ENCODE results near the gene PGM1. TPM values are rescaled to one million over a fixed set of nuclear protein-coding genes. Genes with fewer than 3 reads are reported as not detected.

Gene PGM1
- total and polyA plus RNA-seq, 10 of the 15 experiments (the other 5 are each of a cell fraction or from before 2014, with no cell fraction given), result 22.5 to 72.6 (median 50.8) TPM

GRCh38 chr1:63601912-63602311 is 8.7 kb downstream of the PGM1 start:
- H3K4me2 ChIP-seq (ENCODE audit: control insufficient read depth, insufficient read depth), result no peak overlapping the region
- no peak overlapping the region for H3K9ac ChIP-seq (ENCODE audit: control insufficient read depth, insufficient read depth, low read length)
- ChIA-PET RAD21 (ENCODE audit: unreplicated experiment) (no interaction called here), CTCF (interaction anchor here (1.5 kb wide), 1 partner anchor 44 kb away, joined by 3 read pairs; no protein-coding TSS in a partner anchor), POLR2A (interaction anchor here (0.6 kb wide), 1 partner anchor 1161 kb away, joined by 3 read pairs; no protein-coding TSS in a partner anchor), SMC1A (ENCODE audit: uncharacterized antibody, unreplicated experiment) (interaction anchor here (0.6 to 1.3 kb wide), 4 partner anchors 10 to 90 kb away, joined by 3 to 5 read pairs (median 3); no protein-coding TSS in a partner anchor)
- DNase-seq (ENCODE audit: low read depth, low spot score), result no peak
- no peak overlapping the region for H3K27ac ChIP-seq (ENCODE audit: control insufficient read depth, insufficient read depth)
- no peaks in the 10 kb centered on the region for H3K4me1 ChIP-seq (ENCODE audit: control insufficient read depth, insufficient read depth, low read length)
- no peaks in the 10 kb centered on the region; the same call in 1 of the 2 replicates for H4K20me1 ChIP-seq (ENCODE audit: control insufficient read depth, insufficient read depth)
- no peak overlapping the region for H3K4me3 ChIP-seq
- no peaks in the 10 kb centered on the region for H3K9me3 ChIP-seq (replicated peaks; ENCODE audit: control insufficient read depth, insufficient read depth, low read length)
- intact Hi-C loops (cut with micrococcal nuclease; ENCODE audit: unreplicated experiment), result no loop called here
- peaks cover 0 to 5% of the 10 kb centered on the region in 2 experiments; a peak in 1 of 4 replicates for H3K36me3 ChIP-seq (ENCODE audit: control insufficient read depth in 2 of 2, insufficient read depth in 2 of 2, low read length in 1 of 2)
- ATAC-seq, result no peak
- in situ Hi-C loops (cut with MboI), result no loop called here
- no peak for FAIRE-seq
- no peaks in the 10 kb centered on the region for H3K27me3 ChIP-seq (replicated peaks in 1 of 2; ENCODE audit: control insufficient read depth in 2 of 2, insufficient read depth in 2 of 2, low read length in 1 of 2)
- no TSS peak for BruUV-seq (replicated peaks)
- WGBS (ENCODE audit: insufficient coverage, insufficient replicate concordance, low lambda C conversion rate, missing lambda C conversion rate), result 50% methylated on average over 1 of the region's 1 CpG
- peaks cover 3% of the 10 kb centered on the region; the same call in 1 of the 2 replicates for H3K79me2 ChIP-seq (ENCODE audit: control insufficient read depth, insufficient read depth, low read length)
- H2AFZ ChIP-seq (ENCODE audit: control insufficient read depth, low read depth, low read length), result no peak overlapping the region
- TF ChIP-seq E2F4 (IDR thresholded peaks at IDR 0.05; ENCODE audit: low read depth, low read length), result no peak
- TF ChIP-seq, protein P1, sequence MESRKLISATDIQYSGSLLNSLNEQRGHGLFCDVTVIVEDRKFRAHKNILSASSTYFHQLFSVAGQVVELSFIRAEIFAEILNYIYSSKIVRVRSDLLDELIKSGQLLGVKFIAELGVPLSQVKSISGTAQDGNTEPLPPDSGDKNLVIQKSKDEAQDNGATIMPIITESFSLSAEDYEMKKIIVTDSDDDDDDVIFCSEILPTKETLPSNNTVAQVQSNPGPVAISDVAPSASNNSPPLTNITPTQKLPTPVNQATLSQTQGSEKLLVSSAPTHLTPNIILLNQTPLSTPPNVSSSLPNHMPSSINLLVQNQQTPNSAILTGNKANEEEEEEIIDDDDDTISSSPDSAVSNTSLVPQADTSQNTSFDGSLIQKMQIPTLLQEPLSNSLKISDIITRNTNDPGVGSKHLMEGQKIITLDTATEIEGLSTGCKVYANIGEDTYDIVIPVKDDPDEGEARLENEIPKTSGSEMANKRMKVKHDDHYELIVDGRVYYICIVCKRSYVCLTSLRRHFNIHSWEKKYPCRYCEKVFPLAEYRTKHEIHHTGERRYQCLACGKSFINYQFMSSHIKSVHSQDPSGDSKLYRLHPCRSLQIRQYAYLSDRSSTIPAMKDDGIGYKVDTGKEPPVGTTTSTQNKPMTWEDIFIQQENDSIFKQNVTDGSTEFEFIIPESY (IDR thresholded peaks at IDR 0.05), result no peak
- TF ChIP-seq RAD51 (IDR thresholded peaks at IDR 0.05), result no peak
- TF ChIP-seq MYB (IDR thresholded peaks at IDR 0.05; ENCODE audit: borderline replicate concordance, low read depth, low read length), result no peak
- no peak for TF ChIP-seq YY1 (IDR thresholded peaks at IDR 0.05; ENCODE audit: low read depth, low read length)
- no peak for TF ChIP-seq CBX3 (IDR thresholded peaks at IDR 0.05; ENCODE audit: borderline replicate concordance, low read depth)
- TF ChIP-seq IRF4 (IDR thresholded peaks at IDR 0.05; ENCODE audit: low read depth, low read length), result no peak
- TF ChIP-seq CTCF (IDR thresholded peaks at IDR 0.05 in 2 of 3, conservative IDR thresholded peaks at IDR 0.05 in 1 of 3; ENCODE audit: control insufficient read depth in 2 of 3, extremely low read depth in 1 of 3, insufficient read depth in 1 of 3, low read depth in 3 of 3, low read length in 3 of 3), result no peak
- no peak for TF ChIP-seq POU2F2 (IDR thresholded peaks at IDR 0.05; ENCODE audit: borderline replicate concordance, low read depth, low read length)
- no peak for TF ChIP-seq RELA (IDR thresholded peaks at IDR 0.05; ENCODE audit: borderline replicate concordance, partially characterized antibody)
- TF ChIP-seq, protein P2, sequence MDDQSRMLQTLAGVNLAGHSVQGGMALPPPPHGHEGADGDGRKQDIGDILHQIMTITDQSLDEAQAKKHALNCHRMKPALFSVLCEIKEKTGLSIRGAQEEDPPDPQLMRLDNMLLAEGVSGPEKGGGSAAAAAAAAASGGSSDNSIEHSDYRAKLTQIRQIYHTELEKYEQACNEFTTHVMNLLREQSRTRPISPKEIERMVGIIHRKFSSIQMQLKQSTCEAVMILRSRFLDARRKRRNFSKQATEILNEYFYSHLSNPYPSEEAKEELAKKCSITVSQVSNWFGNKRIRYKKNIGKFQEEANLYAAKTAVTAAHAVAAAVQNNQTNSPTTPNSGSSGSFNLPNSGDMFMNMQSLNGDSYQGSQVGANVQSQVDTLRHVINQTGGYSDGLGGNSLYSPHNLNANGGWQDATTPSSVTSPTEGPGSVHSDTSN (IDR thresholded peaks at IDR 0.05; ENCODE audit: insufficient replicate concordance, low read depth, low read length), result no peak
- TF ChIP-seq, protein P3, sequence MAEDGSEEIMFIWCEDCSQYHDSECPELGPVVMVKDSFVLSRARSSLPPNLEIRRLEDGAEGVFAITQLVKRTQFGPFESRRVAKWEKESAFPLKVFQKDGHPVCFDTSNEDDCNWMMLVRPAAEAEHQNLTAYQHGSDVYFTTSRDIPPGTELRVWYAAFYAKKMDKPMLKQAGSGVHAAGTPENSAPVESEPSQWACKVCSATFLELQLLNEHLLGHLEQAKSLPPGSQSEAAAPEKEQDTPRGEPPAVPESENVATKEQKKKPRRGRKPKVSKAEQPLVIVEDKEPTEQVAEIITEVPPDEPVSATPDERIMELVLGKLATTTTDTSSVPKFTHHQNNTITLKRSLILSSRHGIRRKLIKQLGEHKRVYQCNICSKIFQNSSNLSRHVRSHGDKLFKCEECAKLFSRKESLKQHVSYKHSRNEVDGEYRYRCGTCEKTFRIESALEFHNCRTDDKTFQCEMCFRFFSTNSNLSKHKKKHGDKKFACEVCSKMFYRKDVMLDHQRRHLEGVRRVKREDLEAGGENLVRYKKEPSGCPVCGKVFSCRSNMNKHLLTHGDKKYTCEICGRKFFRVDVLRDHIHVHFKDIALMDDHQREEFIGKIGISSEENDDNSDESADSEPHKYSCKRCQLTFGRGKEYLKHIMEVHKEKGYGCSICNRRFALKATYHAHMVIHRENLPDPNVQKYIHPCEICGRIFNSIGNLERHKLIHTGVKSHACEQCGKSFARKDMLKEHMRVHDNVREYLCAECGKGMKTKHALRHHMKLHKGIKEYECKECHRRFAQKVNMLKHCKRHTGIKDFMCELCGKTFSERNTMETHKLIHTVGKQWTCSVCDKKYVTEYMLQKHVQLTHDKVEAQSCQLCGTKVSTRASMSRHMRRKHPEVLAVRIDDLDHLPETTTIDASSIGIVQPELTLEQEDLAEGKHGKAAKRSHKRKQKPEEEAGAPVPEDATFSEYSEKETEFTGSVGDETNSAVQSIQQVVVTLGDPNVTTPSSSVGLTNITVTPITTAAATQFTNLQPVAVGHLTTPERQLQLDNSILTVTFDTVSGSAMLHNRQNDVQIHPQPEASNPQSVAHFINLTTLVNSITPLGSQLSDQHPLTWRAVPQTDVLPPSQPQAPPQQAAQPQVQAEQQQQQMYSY (CRISPR knock-in tag; IDR thresholded peaks at IDR 0.05), result no peak

All from GM12878 (cell line).